ENCODE results near the gene ADRA1B. TPM values are rescaled to one million over a fixed set of nuclear protein-coding genes. Genes with fewer than 3 reads are reported as not detected.

ADRA1B gene
- total RNA-seq, 4 donors from 2014 or later = 1.7 to 12.2 (median 5.2) TPM

Small RNA genes lying within 50 kb of the gene (small RNA-seq; reads per million reads assigned to genes)
- 0 reads per million in 2 donors for gene RF00019

Other genes with a start within 250 kb of the ADRA1B start
- 10 to 100 TPM; 11.6 to 85.0 (median 26.4) TPM for gene TTC1, start 92.7 kb downstream of the ADRA1B start, total RNA-seq
- gene PWWP2A, start 203.0 kb downstream of the ADRA1B start, total RNA-seq = 10 to 100 TPM; 34.9 to 57.6 (median 54.3) TPM

Data from Peyer's patch (tissue), 4 donors.